ENCODE data around the gene PLS1. TPM values are rescaled to one million over a fixed set of nuclear protein-coding genes. Genes with fewer than 3 reads are reported as not detected.

PLS1 gene
- total RNA-seq, 1 donor from 2014 or later = 1.5 TPM

DNA sequence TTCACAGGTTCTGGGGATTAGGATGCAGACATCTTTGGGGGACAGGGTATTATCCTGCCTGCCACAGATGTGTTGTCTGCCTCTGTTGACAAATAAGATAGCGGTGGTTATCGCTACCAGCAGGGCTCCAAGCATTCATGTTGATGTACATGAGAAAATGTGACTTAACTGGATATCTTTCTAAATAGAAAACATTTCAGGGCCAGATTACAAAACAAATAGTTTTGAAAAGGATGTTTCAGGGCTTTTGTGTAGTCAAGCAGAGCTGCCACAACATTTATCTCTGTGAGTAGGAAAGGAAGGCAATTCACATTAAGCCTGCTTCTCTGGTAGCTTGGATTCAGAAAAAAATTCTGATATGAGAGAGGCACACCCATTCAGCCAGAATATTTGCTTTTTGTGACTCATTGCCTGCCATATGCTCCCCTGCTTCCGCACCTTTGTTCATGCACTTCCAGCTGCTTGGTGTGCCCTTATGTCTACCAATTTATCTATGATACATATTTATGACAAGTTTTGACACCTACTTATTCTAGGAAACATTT is 22.8 kb downstream of the PLS1 start:
- Mint-ChIP-seq H3K4me3 (ENCODE audit: unreplicated experiment) (no peak overlapping the region), H3K4me1 (ENCODE audit: unreplicated experiment) (peaks cover 3% of the 10 kb centered on the region), H3K27me3 (ENCODE audit: unreplicated experiment) (no peaks in the 10 kb centered on the region), H3K9me3 (ENCODE audit: unreplicated experiment) (no peaks in the 10 kb centered on the region), H3K36me3 (ENCODE audit: unreplicated experiment) (no peaks in the 10 kb centered on the region), H3K27ac (ENCODE audit: unreplicated experiment) (no peak overlapping the region)
- DNase-seq (ENCODE audit: extremely low spot score, unreplicated experiment) = no peak
- TF ChIP-seq, protein P1, sequence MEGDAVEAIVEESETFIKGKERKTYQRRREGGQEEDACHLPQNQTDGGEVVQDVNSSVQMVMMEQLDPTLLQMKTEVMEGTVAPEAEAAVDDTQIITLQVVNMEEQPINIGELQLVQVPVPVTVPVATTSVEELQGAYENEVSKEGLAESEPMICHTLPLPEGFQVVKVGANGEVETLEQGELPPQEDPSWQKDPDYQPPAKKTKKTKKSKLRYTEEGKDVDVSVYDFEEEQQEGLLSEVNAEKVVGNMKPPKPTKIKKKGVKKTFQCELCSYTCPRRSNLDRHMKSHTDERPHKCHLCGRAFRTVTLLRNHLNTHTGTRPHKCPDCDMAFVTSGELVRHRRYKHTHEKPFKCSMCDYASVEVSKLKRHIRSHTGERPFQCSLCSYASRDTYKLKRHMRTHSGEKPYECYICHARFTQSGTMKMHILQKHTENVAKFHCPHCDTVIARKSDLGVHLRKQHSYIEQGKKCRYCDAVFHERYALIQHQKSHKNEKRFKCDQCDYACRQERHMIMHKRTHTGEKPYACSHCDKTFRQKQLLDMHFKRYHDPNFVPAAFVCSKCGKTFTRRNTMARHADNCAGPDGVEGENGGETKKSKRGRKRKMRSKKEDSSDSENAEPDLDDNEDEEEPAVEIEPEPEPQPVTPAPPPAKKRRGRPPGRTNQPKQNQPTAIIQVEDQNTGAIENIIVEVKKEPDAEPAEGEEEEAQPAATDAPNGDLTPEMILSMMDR (IDR thresholded peaks at IDR 0.05) = no peak

DNA sequence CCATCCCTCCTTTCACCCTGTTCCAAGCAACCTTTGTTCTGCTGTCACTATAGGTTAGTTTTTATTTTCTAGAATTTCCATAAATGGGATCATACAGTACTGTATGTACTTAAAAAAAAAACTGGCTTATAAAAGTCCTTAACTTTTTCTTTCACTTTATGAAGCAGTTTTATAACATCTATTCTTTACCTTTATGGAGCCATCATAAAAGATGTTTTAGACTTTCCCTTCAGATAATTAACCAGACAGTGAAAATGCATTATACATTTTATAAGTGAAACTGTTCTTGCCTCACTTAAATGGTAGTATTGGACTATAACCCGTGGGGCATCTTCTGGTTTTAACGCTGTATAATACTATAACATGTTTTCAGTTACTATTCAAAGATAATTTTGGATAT is 26.2 kb downstream of the PLS1 start:
- TF ChIP-seq, protein P1 (IDR thresholded peaks at IDR 0.05) = no peak
- Mint-ChIP-seq H3K27ac (ENCODE audit: unreplicated experiment) (no peak overlapping the region), H3K4me3 (ENCODE audit: unreplicated experiment) (no peak overlapping the region)

DNA sequence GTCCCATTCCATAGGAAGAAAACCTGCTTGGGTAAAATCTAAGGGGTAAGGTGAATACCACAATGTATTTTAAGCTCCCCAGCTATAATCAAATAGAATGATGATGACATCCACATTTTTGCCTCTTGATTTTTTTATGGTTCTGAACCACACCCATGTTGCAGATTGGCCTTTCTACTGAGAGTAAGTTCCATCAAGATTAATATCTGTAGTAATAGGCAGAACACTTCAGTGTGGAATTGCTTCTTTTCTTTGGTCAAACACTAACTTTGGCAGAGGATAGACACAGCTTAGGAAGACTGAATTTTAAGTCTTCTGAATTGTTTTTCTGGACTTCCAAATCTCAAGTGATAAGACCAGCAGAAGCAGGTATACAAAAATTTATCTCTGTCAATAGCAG is 27.0 kb downstream of the PLS1 start:
- Mint-ChIP-seq H3K27ac (ENCODE audit: unreplicated experiment) (no peak overlapping the region), H3K4me1 (ENCODE audit: unreplicated experiment) (peaks cover 3% of the 10 kb centered on the region), H3K9me3 (ENCODE audit: unreplicated experiment) (no peaks in the 10 kb centered on the region), H3K27me3 (ENCODE audit: unreplicated experiment) (no peaks in the 10 kb centered on the region), H3K4me3 (ENCODE audit: unreplicated experiment) (no peak overlapping the region), H3K36me3 (ENCODE audit: unreplicated experiment) (no peaks in the 10 kb centered on the region)
- TF ChIP-seq, protein P1 (IDR thresholded peaks at IDR 0.05) = no peak
- no peak for DNase-seq (ENCODE audit: extremely low spot score, unreplicated experiment)

More for the DNA sequence above, 26.2 kb downstream of the PLS1 start:
- Mint-ChIP-seq H3K36me3 (ENCODE audit: unreplicated experiment) (no peaks in the 10 kb centered on the region), H3K27me3 (ENCODE audit: unreplicated experiment) (no peaks in the 10 kb centered on the region), H3K4me1 (ENCODE audit: unreplicated experiment) (peaks cover 3% of the 10 kb centered on the region), H3K9me3 (ENCODE audit: unreplicated experiment) (no peaks in the 10 kb centered on the region)
- DNase-seq (ENCODE audit: extremely low spot score, unreplicated experiment) = no peak

DNA sequence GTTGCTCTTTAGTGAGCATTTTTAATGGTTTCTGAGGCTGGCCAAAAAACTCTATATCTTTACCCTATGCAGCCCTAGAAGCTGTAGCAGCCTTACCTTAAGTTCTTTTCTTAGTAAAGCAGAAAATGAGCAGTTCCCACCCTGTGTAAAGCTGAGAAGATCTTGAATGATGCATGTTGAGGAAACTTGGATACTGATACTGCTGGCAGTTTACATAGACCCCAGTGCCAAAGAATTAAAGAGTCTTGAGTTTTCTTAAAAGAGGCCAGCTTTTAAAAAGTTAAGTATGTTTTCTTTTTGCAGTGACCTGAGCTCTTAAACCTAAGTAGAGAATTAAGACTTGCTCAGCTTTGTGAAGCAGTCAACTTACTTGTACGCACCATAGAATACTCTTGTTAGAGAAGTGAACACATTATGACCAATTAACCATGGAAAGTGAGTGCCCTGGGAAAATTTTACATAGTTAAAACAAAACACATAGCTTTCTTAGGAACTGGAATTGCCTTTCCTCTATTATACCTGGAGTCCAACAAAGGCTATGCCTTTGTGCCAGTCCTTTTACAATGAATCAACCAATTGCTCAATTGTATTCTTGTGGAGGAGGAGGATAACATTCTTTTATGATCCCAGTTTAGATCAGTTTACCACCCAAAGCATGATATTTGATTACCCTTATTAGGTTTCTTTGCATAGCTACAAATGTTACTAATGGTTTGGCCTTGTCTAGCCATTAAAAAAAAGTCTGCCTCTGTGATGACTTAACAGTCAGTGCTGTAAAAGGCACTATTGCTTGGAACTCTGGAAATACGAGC is 28.4 kb downstream of the PLS1 start:
- Mint-ChIP-seq H3K4me1 (ENCODE audit: unreplicated experiment) (no peaks in the 10 kb centered on the region), H3K27me3 (ENCODE audit: unreplicated experiment) (no peaks in the 10 kb centered on the region), H3K9me3 (ENCODE audit: unreplicated experiment) (no peaks in the 10 kb centered on the region), H3K36me3 (ENCODE audit: unreplicated experiment) (no peaks in the 10 kb centered on the region), H3K4me3 (ENCODE audit: unreplicated experiment) (no peak overlapping the region), H3K27ac (ENCODE audit: unreplicated experiment) (no peak overlapping the region)
- TF ChIP-seq, protein P1 (IDR thresholded peaks at IDR 0.05) = no peak
- DNase-seq (ENCODE audit: extremely low spot score, unreplicated experiment) = no peak

DNA sequence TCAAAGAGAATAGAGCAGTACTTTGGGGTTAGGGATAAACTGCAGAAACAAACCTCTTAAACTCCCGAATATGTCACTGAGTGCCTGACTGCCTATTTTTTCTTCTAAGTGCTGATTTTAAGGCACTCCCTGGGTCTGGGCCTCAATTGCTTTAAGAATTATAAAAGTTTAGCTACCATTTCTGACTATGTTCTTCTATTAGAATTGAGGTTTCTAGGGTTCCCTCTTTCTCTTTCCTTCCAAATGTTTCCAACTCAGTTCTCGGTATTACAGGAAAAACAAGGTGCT is 28.9 kb downstream of the PLS1 start:
- Mint-ChIP-seq H3K36me3 (ENCODE audit: unreplicated experiment) (no peaks in the 10 kb centered on the region), H3K4me1 (ENCODE audit: unreplicated experiment) (no peaks in the 10 kb centered on the region), H3K27ac (ENCODE audit: unreplicated experiment) (no peak overlapping the region), H3K4me3 (ENCODE audit: unreplicated experiment) (no peak overlapping the region), H3K27me3 (ENCODE audit: unreplicated experiment) (no peaks in the 10 kb centered on the region), H3K9me3 (ENCODE audit: unreplicated experiment) (no peaks in the 10 kb centered on the region)
- no peak for DNase-seq (ENCODE audit: extremely low spot score, unreplicated experiment)
- TF ChIP-seq, protein P1 (IDR thresholded peaks at IDR 0.05) = no peak

Measured in osteocyte (in vitro differentiated cells).